HPDE6-E6E7 (cell line): ENCODE measurements around the gene PLEKHG2.

Source experiments
- DNase-seq: peaks from one replicate; pipeline ENCODE4 v3.0.0; 2011; ENCODE audit warnings: missing footprints; ENCODE audit errors: extremely low spot score

PLEKHG2 gene

DNA sequence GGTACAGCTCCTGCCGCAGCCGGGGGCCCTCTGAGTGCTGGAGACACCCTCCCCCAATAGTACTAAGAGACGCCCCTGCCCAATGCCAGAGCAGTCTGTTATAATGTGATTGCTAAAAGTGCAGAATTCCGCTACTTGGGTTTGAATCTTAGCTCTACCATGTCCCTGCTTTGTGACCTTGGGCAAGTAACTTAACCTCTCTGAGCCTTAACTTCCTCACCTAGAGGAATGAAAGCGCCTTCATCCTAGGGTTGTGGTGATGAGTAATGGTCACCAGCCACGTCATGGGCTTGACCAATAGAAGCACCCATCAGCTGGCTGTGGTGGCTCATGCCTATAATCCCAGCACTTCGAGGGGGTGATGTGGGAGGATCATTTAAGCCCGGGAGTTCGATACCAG is 6.5 kb downstream of the PLEKHG2 start:
- no peak for DNase-seq

DNA sequence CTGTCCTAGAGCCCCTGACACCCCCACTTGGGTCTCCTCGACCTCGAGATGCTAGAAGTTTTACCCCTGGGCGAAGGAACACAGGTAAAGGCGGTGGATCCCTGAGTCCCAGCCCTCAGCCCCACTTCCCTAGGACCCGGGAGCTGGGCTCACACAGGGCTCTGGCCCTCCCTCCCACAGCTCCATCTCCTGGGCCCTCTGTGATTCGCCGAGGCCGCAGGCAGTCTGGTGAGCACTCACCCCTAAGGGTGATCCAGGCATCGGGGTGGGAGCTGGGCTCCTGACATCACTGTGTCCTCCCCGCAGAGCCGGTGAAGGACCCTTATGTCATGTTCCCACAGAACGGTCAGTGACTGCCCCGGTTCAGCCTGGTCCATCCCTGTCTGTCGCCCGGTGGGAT is 8.3 kb downstream of the PLEKHG2 start:
- DNase-seq, result no peak

DNA sequence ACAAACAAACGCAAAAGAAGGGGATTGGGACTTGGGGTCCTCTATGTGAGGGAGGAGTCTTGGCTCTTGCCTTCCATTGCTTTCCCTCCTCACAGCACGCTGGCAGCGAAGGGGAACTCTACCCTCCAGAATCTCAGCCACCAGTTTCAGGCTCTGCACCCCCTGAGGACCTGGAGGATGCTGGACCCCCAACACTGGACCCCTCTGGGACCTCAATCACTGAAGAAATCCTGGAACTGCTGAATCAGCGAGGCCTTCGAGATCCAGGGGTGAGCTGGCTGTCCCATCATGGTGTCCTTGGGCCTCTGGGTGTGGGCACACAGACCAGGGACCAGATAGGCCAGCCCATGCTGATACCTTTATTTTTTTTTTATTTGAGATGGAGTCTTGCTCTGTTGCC is 9.6 kb downstream of the PLEKHG2 start:
- no peak for DNase-seq

DNA sequence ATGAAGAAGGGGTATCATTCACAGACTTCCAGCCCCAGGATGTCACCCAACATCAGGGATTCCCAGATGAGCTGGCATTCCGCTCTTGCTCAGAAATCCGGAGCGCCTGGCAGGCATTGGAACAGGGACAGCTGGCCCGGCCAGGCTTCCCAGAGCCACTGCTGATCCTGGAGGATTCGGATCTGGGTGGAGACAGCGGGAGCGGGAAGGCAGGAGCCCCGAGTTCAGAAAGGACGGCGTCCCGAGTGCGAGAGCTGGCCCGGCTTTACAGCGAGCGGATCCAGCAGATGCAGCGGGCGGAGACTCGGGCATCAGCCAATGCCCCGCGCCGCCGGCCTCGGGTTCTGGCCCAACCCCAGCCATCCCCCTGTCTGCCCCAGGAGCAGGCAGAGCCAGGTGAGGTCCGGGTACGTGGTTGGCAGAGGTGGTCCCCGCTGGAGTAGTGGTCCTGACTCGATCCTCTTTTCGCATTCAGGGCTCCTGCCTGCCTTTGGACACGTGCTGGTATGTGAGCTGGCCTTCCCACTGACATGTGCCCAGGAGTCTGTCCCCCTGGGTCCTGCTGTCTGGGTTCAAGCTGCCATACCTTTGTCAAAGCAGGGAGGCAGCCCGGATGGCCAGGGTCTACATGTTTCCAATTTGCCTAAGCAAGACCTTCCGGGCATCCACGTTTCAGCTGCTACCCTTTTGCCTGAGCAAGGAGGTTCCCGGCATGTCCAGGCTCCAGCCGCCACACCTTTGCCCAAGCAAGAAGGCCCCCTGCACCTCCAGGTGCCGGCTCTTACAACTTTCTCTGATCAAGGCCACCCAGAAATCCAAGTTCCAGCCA is 11.0 kb downstream of the PLEKHG2 start:
- no peak for DNase-seq

DNA sequence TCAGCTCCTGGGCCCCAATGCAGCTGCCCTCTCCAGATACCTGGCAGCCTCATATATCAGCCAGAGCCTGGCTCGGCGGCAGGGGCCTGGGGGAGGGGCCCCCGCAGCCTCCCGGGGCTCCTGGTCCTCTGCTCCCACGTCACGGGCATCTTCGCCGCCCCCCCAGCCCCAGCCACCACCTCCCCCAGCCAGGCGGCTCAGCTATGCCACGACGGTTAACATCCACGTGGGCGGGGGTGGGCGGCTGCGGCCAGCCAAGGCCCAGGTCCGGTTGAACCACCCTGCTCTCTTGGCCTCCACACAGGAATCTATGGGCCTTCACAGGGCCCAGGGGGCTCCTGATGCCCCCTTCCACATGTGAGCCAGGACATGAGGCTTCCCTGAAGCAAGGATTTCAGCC is 12.5 kb downstream of the PLEKHG2 start:
- DNase-seq, result no peak

DNA sequence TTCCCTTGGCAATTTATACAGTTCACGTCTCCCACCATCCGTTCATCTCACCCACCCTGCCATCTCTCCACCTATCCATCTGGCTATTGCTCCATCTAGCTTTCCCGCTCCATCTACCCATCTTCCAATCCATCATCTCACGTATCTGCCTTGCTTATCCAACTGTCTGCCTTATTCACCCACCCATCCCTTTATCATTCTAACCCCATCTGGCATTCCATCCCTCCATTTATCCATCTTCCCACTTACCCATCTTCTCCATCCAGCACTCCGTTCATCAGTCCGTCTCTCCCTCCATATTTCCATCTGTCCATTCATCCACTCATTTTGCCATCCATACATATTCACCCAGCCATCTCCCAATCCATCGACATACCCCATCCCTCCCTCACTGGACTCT is 13.3 kb downstream of the PLEKHG2 start:
- no peak for DNase-seq

DNA sequence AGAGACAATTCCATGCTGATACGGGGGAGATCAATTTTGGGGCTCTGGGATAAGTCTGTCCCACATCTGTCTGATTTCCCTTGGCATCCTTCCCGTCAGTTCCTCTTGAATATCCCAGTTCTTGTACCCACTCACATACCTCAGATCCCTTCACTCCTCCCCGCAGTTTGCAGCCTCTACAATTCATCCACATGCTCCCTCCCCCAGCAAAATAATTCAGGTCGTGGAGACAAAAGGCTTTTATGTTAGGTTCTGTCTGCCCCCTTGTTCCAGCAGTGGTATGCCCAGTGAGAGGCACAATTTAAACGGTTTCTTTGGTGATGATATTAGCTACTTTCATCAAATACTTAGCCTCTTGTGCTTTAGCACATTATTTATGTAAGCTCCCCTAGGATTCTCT is 13.7 kb downstream of the PLEKHG2 start:
- DNase-seq, result no peak

DNA sequence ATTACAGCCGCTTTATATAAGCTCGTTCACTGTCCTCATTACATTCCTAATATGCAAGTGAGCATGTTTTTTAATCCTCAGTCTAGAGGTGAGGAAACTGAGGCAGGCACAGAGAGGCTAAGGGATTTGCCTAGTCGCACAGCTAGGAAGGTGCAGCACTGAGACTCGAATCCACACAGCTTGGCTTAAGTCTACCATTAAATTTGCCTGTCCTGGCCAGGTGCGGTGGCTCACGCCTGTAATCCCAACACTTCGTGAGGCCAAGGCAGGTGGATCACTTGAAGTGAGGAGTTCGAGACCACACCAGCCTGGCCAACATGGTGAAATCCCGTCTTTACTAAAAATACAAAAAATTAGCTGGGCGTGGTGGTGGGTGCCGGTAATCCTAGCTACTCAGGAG is 15.2 kb downstream of the PLEKHG2 start:
- no peak for DNase-seq

DNA sequence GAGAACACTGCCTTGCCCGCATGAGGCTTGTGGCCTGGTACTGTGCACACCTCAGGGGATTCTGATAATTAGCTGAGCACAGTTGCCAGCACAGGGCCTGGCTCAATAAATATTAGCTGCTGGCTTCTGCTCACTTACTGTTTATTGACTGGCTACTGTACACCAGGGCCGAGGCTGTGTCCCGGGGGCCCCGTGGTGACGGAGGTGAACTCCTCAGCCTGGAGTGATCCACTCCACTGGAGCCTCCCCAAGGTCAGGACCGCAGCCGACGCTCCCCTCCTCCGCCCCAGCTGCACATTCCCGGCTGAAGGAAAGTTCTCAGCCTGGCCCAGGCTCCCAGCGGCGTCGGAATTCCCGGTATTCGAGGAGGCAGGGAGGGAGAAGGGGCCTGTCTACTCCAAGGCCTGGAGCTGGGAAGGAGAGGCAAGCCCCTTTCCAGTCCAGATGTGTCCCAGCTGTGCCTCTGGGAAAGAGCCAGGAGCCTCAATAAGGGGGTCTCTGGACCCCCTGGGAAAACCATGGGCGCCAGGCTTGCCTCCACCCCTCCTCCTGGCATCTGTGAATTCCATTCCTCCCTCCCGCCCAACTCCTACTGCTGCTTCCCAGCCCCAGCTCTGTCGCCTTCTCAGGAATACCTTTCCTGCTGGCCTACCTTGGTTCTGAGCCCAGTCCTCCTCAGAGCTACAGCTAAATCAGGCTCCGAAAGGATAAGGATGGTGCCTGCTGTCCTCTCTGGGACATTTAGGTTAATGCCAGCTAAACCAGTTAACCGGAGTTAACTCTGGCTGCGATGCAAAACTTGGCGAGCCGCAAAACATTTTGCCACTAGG is 16.0 kb downstream of the PLEKHG2 start:
- no peak for DNase-seq

DNA sequence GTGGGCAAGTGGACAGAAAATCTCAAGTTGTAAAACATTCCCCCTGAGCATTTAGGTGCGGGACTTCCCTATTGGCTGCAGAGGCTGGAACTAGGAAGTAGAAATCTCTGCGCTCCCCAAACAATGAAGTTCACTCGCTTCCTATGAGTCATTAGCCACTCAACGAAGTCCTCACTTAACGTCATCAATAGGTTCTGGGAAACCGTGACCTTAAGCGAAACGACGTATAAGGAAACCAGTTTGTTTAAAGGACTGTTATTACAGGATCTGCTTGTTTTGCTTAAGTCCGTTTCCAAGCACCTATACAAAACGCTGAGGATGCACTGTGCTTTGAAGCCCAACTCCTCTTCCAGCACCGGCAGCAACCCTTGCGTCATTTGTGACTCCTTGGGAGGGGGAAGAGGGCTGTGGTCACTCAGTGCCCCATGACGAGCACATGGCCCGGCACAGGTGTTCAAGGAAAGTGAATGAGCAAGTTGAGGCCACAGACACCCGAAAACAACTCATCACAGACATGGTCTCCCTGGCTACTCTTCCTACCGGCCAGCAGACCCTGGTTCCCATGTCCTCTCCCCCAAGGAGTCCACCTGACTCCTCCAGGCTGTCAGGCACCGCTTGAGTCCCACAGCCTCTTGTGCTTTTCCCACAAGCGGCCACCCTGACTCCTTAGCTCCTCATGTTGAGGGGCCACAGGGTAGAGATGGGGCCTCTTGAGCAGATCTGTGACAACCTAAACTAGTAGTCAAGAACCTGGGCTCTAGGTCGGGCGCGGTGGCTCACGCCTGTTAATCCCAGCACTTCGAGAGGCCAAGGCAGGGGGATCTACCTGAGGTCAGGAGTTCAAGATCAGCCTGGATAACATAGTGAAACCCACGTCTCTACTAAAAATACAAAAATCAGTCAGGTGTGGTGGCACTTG is 18.5 kb downstream of the PLEKHG2 start:
- DNase-seq, result peak; percentile 92

DNA sequence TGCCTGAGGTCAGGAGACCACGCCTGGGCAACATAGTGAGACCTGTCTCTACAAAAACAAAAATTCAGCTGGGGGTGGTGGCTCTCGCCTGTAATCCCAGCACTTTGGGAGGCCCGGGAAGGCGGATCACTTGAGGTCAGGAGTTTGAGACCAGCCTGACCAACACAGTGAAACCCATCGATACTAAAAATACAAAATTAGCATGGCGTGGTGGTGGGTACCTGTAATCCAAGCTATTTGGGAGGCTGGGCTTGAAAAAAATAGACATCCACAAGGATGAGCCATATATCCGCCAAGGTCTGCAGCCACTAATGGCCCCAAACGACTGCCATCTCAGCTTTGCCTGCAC is 20.2 kb downstream of the PLEKHG2 start:
- no peak for DNase-seq

DNA sequence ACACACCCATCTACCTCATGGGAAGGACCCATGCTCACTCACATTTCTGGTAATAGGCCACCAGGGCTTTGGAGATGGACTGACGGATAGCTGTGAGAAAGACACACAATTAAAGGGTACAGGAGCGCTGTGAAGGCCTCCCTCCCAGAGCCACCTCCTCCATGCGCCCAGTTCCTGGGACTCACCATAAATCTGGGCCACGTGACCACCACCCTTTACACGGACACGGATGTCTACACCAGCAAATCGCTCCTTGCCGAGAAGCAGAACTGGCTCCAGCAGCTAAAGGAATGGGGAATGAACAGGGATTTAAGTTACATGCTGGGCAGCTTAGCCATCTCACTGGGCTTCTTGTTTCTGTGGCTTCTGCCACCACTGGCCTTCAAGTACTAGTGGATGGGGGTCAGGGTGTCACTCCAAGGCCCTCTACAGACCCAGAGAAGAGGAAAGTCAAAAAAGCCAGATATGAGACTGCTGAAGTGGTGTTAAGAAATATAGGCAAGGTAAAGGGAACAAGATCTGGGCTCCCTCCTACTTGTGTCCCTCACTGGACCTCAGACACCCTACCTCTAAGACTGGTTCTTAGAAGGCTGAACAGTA is 21.1 kb downstream of the PLEKHG2 start:
- DNase-seq, result no peak

DNA sequence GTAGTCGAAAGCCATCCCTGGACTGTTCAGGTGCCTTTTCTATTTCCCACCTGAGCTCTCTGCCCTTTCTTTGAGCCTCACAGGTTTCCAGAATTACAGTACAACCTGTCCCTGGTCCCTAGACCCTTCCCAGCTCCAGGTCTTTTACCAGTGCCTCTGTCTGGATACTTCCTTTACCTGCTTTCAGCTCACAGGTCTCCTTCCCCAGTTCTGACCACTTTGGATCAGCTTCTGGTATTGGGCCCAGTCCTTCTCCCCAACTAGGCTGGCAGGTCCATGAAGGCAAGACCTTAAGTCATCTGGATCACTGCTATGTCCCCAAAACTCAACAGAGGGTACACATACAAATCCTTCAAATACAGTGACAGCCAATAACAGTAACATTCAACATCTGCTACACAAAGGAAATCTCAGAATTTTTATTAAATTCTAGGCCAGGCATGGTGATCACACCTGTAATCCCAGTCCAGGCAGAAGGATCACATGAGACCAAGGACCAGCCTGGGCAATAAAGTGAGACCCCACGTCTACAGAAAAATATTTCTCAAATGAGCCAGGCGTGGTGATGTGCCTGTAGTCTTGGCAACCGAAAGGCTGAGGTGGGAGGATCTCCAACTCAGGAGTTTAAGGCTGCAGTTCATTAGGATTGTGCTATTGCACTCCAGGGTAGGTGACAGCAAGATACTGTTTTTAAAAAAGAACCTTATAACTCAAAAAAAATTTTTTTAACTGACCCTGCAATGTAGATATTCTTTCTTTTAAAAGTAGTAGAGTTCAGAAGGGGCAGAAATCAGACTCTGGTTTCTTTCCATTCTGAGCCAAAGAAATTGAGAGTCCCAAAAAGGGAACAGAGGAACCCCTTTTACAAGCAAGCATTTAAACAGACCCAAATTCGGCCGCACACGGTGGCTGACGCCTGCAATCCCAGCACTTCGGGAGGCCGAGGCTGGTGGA is 21.9 kb downstream of the PLEKHG2 start:
- no peak for DNase-seq

DNA sequence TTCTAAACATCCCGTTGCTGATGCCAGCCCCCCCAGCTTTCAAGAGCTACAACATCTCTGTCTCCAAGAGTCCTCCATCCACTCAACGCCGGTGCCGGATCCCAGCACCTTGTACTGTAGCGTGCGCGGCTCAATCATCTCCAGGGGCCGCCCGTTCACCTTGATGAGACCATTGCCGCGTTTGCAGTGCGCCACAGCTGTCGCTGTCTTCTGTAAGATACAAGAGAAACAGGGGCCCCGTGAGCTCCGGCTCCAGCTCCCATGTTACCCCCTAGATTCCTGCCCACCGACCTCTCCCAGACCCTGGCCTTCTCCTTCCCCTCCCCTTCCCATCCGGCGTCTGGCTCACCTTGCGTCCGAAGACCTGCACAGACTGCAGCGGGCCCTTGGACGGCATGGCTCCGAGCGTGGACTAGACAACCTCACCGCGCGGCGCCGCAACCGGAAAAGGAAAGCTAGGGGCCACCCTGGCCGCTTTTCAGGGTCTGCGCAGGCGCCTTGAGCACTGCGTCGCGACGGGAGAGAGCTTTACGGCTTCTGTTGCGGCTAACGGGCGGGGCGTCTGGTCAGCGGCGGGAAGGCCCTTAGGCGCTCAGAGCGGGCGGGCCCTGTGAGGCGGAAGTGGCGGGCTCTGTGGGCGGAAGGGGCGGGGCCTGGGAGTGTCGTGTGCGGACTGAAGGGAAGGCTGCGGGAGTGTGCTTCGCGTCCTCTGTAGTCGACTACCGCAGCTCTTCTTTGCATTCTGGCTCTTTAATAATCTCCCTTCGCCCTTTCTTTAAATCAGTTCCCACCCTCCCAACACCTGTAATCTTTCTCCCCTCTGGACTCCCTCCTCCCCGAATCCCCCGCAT is 23.3 kb downstream of the PLEKHG2 start, which contains the start of gene RPS16:
Gene RPS16 (minus strand): TSS at position 451 of the 851 bp plus-strand sequence. CDS start 54 bp downstream, at position 397.
- peak; percentile 74 for DNase-seq

DNA sequence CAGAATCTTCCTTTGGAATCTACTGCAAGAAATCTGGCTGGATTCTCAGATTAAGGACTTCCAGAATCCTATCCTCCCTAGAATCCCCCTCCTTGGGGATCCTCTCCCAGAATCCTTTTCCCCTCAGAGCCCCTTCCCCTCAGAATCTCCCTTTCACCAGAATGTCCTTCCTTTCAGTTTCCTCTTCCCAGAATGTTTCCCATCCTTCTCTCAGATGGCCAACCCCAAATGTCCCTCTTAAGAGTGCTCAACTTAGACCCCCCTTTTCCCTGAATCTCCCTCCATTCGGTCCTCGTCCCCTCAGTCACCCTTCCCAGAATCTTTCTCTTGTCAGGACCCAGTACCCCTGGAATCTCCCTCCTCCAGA is 23.9 kb downstream of the PLEKHG2 start:
- no peak for DNase-seq

DNA sequence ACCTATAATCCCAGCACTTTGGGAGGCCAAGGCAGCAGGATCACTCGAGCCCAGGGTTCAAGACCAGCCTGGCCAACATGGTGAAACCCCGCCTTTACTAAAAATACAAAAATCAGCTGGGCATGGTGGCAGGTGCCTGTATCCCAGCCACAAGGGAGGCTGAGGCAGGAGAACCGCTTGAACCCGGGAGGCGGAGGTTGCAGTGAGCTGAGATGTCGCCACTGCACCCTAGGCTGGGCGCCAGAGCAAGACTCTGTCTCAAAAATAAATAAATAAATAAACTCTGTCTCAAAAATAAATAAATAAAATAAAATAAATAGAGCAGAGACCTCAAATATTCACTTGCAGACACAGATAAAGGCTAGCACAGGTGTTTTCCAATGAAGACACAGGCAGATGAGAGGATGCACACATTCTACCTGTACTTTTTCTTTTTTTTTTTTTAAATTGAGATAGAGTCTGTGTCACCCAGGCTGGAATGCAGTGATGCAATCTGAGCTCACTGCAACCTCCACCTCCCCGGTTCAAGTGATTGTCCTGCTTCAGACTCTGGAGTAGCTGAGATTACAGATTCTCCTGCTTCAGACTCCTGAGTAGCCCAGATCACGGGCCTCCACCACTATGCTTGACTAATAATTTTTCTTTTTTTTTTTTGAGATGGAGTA is 25.9 kb downstream of the PLEKHG2 start:
- no peak for DNase-seq

DNA sequence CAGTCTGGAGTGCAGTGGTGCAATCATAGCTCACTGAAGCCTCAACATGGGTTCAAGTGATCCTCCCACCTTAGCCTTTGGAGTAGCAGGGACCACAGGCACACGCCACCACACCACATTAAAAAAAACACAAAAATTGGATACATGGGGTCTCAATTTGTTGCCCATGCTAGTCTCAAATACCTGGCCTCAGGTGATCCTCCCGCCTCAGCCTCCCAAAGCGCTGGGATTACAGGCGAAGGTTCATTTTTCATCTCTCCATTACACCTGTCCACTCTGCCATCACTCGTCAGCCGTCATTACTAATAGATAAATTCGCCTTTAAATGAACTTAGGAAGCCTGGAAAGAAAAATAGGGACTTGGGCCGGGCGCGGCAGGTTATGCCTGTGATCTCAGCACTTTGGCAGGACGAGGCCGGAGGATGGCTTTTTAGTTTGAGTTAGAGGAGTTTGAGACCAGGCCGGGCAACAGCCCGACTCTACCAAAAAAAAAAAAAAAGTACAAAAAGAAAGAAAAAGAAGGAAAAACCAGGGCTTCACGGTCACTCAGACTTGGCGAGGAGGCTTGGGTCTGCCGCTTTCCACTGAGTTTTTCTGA is 32.2 kb downstream of the PLEKHG2 start:
- DNase-seq, result no peak
